Neural cell (in vitro differentiated cells): ENCODE data around the gene RAB39B.

Experiments used
- POLR2AphosphoS5 ChIP-seq: IDR thresholded peaks from 2 replicates; pipeline ENCODE4 v1.6.1; 2012
- TF ChIP-seq, protein P1 (sequence below): IDR thresholded peaks from 2 replicates; pipeline ENCODE4 v1.6.1; 2012; ENCODE audit warnings: borderline replicate concordance
- TF ChIP-seq, protein P2 (sequence below): fragments of 450-650 bp; IDR thresholded peaks from 2 replicates; pipeline ENCODE4 v1.5.1; 2014; ENCODE audit warnings: antibody characterized with exemption, mild to moderate bottlenecking, moderate library complexity; ENCODE audit not compliant: poor library complexity, severe bottlenecking

DNA sequence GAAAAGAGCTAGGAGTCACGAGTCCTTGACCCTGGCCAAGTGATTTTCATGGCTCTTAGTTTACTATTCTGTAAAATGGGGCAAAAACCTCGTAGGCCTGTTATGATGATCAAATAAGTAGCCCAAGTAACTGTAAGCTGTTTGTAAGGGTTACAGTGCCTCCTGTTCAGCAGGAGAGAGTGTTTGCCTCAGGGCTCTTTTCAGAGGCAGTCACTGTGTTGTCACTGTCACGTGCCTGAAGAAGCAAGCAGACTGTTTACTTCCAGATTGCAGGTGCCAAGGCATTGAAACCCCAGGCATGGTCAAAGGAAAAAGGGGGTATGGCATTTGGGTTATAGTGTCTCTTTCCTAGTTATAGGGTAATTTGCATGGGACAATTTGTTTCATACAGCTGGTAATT, 4.5 kb downstream of the RAB39B start:
- TF ChIP-seq, protein P1, sequence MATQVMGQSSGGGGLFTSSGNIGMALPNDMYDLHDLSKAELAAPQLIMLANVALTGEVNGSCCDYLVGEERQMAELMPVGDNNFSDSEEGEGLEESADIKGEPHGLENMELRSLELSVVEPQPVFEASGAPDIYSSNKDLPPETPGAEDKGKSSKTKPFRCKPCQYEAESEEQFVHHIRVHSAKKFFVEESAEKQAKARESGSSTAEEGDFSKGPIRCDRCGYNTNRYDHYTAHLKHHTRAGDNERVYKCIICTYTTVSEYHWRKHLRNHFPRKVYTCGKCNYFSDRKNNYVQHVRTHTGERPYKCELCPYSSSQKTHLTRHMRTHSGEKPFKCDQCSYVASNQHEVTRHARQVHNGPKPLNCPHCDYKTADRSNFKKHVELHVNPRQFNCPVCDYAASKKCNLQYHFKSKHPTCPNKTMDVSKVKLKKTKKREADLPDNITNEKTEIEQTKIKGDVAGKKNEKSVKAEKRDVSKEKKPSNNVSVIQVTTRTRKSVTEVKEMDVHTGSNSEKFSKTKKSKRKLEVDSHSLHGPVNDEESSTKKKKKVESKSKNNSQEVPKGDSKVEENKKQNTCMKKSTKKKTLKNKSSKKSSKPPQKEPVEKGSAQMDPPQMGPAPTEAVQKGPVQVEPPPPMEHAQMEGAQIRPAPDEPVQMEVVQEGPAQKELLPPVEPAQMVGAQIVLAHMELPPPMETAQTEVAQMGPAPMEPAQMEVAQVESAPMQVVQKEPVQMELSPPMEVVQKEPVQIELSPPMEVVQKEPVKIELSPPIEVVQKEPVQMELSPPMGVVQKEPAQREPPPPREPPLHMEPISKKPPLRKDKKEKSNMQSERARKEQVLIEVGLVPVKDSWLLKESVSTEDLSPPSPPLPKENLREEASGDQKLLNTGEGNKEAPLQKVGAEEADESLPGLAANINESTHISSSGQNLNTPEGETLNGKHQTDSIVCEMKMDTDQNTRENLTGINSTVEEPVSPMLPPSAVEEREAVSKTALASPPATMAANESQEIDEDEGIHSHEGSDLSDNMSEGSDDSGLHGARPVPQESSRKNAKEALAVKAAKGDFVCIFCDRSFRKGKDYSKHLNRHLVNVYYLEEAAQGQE, result no peak
- TF ChIP-seq, protein P2, sequence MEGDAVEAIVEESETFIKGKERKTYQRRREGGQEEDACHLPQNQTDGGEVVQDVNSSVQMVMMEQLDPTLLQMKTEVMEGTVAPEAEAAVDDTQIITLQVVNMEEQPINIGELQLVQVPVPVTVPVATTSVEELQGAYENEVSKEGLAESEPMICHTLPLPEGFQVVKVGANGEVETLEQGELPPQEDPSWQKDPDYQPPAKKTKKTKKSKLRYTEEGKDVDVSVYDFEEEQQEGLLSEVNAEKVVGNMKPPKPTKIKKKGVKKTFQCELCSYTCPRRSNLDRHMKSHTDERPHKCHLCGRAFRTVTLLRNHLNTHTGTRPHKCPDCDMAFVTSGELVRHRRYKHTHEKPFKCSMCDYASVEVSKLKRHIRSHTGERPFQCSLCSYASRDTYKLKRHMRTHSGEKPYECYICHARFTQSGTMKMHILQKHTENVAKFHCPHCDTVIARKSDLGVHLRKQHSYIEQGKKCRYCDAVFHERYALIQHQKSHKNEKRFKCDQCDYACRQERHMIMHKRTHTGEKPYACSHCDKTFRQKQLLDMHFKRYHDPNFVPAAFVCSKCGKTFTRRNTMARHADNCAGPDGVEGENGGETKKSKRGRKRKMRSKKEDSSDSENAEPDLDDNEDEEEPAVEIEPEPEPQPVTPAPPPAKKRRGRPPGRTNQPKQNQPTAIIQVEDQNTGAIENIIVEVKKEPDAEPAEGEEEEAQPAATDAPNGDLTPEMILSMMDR, result no peak
- no peak for TF ChIP-seq POLR2AphosphoS5
